HG03196 (cell line): ENCODE measurements around the gene ZNF235.
"Not testable (repeated sequence)": the region's sequence is repeated elsewhere in the genome, so short reads cannot be mapped to it uniquely, and the experiment has no call there.

ENCODE experiments used
- ATAC-seq: cut with Tn5 transposase; IDR thresholded peaks from one replicate; pipeline ENCODE4 v1.9.1; 2021; ENCODE audit not compliant: unreplicated experiment

Gene ZNF235

GRCh38 chr19:44258136-44258535 lies 46.7 kb downstream of the ZNF235 start:
- ATAC-seq: no peak

- no peak for ATAC-seq
These were observed 49.0 kb downstream of the ZNF235 start for GRCh38 chr19:44255705-44256411.

DNA sequence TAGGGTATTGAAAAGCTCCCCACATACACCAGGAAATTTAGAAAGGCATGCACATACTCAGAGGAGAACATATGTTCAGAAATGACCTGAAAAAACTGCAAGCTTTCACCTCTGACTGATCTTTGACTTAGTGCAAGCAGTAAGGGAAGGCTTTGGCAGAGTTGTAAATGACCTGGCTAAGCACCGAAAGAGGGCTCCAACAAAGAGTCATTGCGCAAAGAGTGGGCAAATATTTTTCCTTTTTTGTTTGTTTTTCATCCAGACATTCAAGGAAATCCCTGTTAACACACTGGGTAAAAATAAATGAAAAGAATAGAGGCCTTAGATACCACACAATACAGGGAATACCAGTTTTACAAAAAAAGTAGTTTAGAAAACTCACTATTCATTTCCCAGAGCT lies 50.3 kb downstream of the ZNF235 start:
- ATAC-seq: no peak

- not testable (repeated sequence) for ATAC-seq
These were observed 51.4 kb downstream of the ZNF235 start for GRCh38 chr19:44253392-44253791.

DNA sequence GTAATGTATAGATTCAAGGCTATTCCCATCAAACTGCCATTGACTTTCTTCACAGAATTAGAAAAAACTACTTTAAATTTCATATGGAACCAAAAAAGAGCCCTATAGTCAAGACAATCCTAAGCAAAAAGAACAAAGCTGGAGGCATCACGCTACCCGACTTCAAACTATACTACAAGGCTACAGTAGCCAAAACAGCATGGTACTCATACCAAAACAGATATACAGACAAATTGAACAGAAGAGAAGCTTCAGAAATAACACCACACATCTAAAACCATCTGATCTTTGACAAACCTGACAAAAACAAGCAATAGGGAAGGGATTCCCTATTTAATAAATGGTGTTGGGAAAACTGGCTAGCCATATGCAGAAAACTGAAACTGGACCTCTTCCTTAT lies 52.5 kb downstream of the ZNF235 start:
- ATAC-seq: not testable (repeated sequence)

- no peak for ATAC-seq
These were observed 68.4 kb downstream of the ZNF235 start for GRCh38 chr19:44236384-44236783.
